ENCODE measurements around the gene SYT17.

DNA sequence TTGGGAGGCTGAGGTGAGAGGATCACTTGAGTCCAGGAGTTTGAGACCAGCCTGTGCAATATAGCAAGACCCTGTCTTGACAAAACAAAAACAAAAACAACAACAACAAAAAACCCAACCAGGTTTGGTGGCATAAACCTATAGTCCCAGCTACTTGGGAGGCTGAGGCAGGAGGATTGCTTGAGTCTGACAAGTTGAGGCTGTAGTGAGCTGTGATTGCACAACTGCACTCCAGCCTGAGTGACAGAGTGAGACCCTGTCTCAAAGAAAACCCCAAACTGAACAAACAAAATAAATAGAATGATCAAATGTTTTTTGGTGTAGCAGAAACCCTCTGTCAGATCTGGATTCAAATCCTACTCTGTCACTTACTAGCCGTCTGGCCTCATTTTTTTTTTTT is 16.0 kb upstream of the SYT17 start:
- no peak for TF ChIP-seq POLR2A (IDR thresholded peaks at IDR 0.05)
- TF ChIP-seq, protein P1, sequence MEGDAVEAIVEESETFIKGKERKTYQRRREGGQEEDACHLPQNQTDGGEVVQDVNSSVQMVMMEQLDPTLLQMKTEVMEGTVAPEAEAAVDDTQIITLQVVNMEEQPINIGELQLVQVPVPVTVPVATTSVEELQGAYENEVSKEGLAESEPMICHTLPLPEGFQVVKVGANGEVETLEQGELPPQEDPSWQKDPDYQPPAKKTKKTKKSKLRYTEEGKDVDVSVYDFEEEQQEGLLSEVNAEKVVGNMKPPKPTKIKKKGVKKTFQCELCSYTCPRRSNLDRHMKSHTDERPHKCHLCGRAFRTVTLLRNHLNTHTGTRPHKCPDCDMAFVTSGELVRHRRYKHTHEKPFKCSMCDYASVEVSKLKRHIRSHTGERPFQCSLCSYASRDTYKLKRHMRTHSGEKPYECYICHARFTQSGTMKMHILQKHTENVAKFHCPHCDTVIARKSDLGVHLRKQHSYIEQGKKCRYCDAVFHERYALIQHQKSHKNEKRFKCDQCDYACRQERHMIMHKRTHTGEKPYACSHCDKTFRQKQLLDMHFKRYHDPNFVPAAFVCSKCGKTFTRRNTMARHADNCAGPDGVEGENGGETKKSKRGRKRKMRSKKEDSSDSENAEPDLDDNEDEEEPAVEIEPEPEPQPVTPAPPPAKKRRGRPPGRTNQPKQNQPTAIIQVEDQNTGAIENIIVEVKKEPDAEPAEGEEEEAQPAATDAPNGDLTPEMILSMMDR (IDR thresholded peaks at IDR 0.05) = no peak
